Panc1 (cell line): ENCODE results near the gene SETD3.

Source experiments
- CTCF ChIP-seq: fragments of 450-650 bp; IDR thresholded peaks from 2 replicates; pipeline ENCODE4 v1.5.1; 2017; ENCODE audit warnings: mild to moderate bottlenecking
- REST ChIP-seq, 2 experiments: IDR thresholded peaks; 2 replicates each; pipeline ENCODE4 v1.6.1; 2011 to 2012; ENCODE audit warnings: low read depth in 2 of 2, control low read depth in 1 of 2, low read length in 1 of 2, mild to moderate bottlenecking in 1 of 2, moderate library complexity in 1 of 2; ENCODE audit not compliant: insufficient read depth in 1 of 2

- no peak for TF ChIP-seq CTCF
- TF ChIP-seq REST (IDR thresholded peaks at IDR 0.05; ENCODE audit: insufficient read depth in 1 of 2, low read depth in 2 of 2, low read length in 1 of 2): no peak
These were observed 46.9 kb upstream of the SETD3 start for GRCh38 chr14:99527427-99528076.
